G401.6 (cell line): ENCODE data around the gene RASGRP4.
"Not testable (repeated sequence)": the region's sequence is repeated elsewhere in the genome, so short reads cannot be mapped to it uniquely, and the experiment has no call there.

ENCODE experiments used
- FAIRE-seq: peaks from 2 replicates; lab custom pipeline; 2012; peaks lifted over from hg19 to GRCh38; lab: Jason Lieb, UNC

The RASGRP4 gene

DNA sequence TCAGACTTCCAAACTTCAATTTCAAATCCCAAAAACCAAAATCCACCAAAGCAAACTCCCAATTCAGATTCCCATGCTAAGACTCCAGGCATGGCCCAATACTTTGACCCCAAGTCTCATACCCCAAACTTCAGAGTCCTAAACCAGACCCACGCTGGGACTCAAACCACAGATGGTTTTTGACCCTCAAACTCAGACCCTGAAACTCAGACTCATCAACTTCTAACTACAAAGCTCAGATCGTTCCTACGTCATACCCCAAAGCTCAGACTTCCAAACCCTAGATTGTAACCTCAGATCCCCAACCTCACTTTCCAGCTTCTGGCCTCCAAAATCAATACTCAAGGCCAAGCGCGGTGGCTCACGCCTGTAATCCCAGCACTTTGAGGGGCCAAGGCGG, 19.3 kb upstream of the RASGRP4 start:
- no peak for FAIRE-seq

- FAIRE-seq, result no peak
Observed at GRCh38 chr19:38444026-38444425, 18.0 kb upstream of the RASGRP4 start.

DNA sequence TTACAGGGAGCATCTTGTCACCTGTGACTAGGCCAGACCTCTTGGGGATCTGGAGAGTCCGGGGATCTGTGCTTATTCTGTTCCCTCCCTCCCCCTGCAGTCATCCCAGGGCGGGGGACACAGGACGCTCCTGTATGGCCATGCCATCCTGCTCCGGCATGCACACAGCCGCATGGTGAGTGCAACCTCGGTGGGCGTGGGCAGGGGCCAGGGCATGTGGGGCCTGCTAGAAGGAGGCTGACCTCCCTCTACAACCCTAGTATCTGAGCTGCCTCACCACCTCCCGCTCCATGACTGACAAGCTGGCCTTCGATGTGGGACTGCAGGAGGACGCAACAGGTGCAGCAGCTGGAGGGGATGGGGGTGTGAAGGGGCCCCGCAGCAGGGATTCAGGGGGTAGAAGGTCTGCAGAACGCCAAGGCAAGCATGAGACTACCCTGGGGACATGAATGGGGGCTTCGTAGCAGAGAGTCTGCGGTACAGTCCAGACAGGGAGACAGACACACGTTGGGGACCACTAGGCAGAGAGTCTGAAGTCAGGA, 17.5 kb upstream of the RASGRP4 start:
- no peak for FAIRE-seq

DNA sequence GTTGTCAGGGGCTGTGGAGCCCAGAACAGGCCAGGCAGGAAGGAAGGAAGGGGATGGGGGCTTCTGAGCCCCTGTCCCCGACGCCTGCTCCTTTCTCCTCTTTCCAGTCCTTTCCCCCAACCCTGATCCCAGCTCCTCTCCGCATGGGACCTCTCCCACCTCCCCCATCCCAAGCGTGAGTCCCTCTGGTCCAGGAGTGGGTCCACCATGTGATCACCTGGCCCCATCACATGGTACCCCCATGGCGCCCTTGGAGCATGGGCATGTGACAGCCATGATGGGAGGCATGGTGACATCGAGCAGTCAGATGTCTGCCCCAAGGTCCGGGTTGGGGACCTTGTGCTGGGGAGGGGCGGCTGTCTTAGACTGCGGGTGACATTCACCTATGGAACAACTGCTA, 16.7 kb upstream of the RASGRP4 start:
- no peak for FAIRE-seq

GRCh38 chr19:38441657-38442348, 15.8 kb upstream of the RASGRP4 start:
- no peak for FAIRE-seq

- no peak for FAIRE-seq
Observed at GRCh38 chr19:38440592-38440991, 14.6 kb upstream of the RASGRP4 start.

DNA sequence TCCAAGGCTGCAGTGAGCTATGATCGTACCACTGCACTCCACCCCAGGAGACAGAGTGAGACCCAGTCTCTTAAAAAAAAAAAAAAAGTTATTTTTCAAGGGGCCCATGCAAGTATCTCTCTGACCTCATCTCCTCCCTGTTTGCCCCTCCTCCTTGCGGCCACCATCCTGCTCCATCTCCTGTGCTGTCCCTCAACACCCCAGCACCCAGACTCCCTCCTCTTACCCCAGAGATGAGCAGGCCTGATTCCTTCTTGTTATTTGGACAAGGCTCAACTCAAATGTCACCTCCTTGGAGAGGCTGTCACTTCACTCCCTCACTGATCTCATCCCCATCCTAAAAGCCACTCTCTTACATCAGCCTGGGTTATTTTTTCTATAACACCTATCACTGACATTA, 11.9 kb upstream of the RASGRP4 start:
- no peak for FAIRE-seq

DNA sequence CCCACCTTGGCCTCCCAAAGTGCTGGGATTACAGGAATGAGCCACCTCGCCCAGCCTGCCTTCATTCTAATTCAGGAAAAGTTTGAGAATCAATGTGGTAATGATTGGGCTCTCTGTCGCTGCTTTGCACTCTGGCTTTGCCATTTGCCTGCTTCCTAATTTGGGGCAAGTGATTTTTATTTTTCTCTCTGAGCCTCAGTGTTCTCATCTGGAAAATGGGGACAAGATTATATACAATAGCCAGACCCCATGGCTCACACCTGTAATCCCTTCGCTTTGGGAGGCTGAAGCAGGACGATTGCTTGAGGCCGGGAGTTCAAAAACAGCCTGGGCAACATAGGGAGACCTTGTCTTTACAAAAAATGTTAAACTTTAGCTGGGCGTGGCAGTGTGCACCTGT, 11.3 kb upstream of the RASGRP4 start:
- no peak for FAIRE-seq

DNA sequence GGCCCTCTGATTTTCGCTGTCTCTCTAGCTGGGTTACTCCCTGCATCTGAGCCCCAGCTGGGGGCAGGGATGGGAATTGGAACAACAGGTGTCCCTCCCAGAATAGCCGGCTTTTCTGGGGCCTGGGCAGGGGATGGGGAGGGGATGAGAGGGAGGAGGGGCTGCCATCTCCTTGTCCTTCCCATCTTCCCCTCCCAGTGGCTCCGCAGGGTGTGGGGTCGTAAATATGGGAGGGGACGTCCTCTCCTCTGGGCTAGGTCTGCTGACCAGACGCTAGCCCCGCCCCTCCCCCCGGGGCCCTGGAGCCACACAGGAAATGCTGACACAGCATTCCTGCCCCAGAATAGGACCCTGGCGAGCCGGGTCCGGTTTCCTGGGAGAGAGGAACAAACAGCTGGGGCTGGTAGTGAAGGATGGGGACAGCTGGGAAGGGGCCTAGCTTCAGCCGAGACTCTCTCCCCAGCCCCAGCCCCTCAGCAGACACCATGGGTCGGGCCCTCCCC, 8.6 kb upstream of the RASGRP4 start:
- FAIRE-seq, result no peak

DNA sequence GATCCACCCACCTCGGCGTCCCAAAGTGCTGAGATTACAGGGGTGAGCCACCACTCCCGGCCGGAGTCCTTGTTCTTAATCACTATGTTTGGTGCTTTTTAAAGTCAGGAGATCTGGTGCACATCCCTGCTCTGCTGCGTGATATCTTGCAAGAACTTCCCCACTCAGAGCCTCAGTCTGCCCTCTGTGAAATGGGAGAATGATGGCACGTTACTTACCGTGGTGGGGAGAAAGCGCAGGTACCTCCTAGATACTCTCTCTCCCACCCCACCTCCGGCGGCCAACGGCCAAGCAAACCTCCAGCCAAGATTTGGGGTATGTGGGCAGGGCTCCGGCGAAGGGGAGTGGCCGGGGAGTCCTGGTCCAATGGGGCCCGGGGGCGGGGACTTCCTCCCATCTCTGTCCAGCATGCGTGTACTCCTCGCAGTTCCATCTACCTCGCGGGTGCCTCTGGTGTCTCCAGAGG, 7.3 kb upstream of the RASGRP4 start, which contains the start of gene RYR1:
TSS of gene RYR1 (plus strand) at position 424 of the 466 bp plus-strand sequence. CDS start 139 bp downstream, outside the sequence.
- FAIRE-seq, result no peak

GRCh38 chr19:38430931-38431330, 4.9 kb upstream of the RASGRP4 start:
- no peak for FAIRE-seq

- FAIRE-seq, result no peak
Observed at GRCh38 chr19:38429811-38430156, 3.8 kb upstream of the RASGRP4 start.

DNA sequence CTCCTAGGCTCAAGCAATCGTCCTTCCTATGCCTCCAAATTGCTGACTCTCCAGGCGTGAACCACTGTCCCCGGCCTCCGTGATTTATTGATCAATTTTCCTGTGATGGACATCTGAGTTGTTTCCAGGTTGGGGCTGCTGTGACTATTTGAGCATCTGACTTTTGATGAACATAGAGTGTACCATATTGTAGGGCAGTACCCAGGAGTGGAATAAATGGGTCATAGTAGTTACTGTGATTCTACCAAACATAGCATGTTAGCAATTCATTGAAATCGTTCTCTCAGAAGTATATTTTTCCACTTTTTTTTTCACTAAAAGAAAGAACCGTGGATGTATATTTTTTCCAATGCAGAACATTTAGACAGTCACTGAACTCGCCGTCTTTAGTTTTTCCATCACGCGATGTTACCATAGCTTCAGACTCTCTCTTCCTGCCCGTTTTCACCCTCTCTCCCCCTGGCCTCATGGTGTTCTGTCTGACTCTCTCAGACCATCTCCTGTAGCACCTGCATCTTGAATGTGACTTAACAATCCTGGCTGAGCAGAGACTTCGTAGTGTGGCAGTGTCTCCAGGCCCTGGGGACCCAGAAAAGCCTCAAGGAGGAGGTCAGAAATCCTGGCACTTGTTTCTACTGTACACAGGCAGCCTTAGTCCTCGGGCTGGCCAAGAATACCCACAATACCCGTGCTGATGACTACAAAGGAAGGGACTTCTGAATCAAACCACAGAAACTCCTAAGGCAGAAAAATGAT, 3.2 kb upstream of the RASGRP4 start:
- no peak for FAIRE-seq

DNA sequence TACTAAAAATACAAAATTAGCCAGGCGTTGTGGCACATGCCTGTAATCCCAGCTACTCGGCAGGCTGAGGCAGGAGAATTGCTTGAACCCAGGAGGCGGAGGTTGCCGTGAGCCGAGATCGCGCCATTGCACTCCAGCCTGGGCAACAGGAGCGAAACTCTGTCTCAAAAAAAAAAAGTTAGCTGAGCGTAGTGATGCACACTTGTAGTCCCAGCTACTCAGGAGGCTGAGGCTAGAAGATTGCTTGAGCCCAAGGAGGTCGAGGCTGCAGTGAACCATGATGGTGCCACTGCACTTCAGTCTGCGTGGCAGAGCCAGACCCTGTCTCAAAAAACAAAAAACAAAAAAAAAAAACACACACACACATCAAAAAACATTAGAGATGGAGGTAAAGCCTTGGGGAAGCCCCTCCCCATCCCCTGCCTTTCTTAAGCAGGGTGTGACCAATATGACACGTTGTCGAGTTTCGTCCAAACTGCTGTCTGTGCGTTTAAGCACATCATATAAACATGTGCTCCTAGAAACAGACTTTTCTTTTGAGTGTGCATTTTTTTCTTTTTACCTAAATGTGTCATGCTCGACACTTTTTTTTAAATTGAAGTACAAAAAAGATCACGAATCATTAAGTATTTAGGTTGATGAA, 1.1 kb upstream of the RASGRP4 start:
- not testable (repeated sequence) for FAIRE-seq

DNA sequence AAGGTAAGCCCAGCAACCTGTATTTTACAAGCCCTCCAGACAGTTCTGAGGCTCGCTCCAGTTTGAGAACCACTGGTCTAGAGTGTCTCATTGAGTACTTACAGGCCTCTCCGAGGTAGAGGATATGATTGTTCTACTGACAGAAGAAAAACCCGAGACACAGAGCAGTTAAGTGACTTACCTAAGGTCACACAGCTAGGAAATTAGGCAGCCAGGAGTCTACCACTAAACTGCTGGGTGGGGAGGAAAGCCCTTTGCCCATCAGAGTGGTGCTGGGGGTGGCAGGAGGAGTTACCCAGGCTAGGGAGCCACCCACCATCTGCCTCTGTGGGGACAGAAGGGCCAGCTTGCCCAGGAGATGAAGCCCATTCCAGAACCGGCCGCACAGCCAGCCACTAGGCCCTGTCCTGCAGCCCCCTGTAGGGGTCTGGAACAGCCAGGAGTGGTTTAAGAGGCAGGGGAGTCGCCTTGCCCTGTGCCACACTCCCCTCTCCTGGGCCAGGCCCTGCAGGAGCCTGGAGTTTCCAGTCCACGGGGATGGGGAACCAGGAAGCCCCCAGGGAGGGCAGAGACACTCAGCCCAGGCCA, 703 bp downstream of the RASGRP4 start:
- no peak for FAIRE-seq

- FAIRE-seq, result no peak
Observed at GRCh38 chr19:38424272-38424671, 1.7 kb downstream of the RASGRP4 start.

DNA sequence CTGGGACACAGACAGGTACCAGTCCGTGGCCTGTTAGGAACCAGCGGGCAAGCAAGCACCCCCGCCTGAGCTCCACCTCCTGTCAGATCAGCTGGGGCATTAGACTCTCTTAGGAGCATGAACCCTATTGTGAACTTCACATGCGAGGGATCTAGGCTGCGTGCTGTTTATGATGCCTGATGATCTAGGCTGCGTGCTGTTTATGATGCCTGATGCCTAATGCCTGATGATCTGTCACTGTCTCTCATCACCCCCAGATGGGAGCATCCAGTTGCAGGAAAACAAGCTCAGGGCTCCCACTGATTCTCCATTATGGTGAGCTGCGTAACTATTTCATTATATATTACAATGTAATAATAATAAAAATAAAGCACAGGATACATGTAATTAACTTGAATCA, 3.6 kb downstream of the RASGRP4 start:
- FAIRE-seq, result no peak

DNA sequence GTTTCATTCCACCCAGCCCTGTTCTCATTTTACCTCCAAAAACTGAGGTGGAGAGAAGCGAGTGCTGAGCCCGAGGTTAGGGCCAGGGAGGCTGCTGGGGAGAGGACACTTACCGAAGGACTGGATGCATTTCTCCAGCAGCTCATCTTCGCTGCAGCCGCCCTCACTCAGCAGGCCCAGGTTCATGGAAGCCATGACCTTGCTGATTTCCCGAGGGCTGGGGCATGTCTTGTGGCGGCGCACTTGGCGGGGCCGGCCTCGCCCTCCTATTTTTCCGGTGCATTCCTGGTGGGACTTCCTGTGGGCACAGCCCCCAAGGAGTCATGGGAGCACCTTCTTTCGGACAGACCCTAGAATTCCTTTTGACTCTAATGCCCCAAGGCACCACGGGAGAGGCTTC, 4.2 kb downstream of the RASGRP4 start:
- FAIRE-seq, result no peak

- FAIRE-seq, result no peak
Observed at GRCh38 chr19:38420935-38421334, 5.1 kb downstream of the RASGRP4 start.

GRCh38 chr19:38417544-38418506, 8.2 kb downstream of the RASGRP4 start:
- FAIRE-seq, result no peak

- FAIRE-seq, result no peak
Observed at GRCh38 chr19:38417146-38417543, 8.9 kb downstream of the RASGRP4 start.
